ENCODE data around the gene ARRB1.

ARRB1 gene

DNA sequence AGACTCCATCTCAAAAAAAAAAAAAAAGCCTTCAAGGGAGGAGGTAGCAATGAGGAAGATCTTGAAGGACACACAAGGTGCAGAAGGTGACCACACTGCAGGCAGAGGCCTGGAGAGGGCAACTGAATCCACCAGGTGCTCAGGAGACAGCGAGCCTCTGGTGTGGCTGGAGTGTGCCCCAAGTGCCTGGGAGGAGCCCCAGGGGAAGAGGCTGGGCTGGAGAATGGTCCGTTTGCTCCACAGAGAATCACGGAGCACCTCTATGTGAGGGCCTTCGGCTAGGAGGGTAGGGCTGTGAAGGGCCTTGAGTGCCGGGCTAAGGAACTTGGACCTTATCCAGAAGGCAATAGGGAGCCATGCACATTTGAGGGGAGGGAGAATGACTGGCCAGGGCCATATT is 50.3 kb downstream of the ARRB1 start:
- no peak for DNase-seq (ENCODE audit: low spot score)

GRCh38 chr11:75298976-75299260 is 52.5 kb downstream of the ARRB1 start:
- DNase-seq (ENCODE audit: low spot score) = no peak

DNA sequence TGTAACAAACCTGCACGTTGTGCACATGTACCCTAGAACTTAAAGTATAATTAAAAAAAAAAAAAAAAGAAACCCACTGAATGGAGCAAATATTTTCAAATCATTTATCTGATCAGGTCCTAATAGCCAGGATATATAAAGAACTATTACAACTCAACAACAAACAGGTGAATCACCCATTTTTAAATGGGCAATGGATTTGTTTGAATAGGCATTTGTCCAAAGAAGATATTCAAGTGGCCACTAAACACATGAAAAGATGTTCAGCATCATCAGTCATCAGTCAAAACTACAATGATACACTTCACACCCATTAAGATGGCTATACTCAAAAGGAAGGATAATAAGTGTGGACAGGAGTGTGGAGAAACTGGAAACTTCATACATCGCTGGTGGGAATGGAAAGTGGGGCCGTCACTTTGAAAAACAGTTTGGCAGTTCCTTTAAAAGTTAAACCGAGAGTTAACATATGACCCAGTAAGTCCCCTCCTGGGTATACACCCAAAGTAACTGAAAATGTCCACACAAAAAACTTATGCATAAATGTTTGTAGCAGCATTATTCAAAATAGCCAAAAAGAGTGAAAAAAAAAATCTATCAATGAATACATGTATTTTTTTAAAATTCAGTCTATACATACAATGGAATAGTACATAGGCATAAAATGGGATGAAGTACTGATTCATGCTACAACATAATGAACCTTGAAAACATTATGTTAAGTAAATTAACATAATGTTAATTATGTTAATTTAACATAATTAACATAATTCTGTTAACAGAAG is 53.1 kb downstream of the ARRB1 start:
- no peak for DNase-seq (ENCODE audit: low spot score)

- no peak for DNase-seq (ENCODE audit: low spot score)
Measured at GRCh38 chr11:75293903-75294302, 57.6 kb downstream of the ARRB1 start.

DNA sequence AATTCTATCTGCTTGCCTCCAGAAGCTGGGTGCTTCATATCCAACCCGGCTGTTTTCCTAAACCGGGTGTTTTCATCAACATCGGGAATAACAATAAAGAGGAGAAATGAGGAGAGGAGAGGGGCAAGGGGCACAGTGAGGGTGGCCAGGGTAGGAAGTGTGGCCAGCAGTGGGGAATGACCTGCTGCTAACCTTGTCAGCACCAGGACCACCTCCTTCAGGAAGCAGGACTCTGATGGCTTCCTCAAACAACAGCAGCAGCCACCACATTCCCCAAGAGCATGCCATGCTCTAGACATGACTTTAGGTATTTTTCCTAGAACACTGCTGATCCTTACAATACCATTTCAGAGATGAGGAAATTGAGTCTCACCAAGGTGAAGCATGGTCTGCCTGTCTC is 58.5 kb downstream of the ARRB1 start:
- DNase-seq (ENCODE audit: low spot score) = no peak

DNA sequence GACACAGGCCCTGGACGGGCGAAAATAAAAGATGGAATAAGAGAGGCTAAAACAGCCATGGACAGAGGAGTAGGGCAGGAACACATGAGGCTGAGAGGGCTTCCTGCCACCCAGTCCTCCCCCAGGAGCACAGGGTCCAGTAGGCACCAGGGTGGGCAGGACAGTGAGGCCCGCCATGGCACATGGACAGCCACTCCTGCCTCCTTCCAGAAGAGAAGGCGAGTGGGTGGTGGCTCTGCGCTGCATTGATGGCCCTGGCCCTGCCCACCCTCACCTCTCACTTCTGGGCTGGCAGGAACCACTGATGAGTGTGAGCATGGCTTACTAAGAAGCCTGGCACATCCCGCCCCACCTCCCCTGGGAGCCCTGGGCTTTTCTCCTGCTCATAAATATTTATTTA is 59.7 kb downstream of the ARRB1 start:
- no peak for DNase-seq (ENCODE audit: low spot score)

DNA sequence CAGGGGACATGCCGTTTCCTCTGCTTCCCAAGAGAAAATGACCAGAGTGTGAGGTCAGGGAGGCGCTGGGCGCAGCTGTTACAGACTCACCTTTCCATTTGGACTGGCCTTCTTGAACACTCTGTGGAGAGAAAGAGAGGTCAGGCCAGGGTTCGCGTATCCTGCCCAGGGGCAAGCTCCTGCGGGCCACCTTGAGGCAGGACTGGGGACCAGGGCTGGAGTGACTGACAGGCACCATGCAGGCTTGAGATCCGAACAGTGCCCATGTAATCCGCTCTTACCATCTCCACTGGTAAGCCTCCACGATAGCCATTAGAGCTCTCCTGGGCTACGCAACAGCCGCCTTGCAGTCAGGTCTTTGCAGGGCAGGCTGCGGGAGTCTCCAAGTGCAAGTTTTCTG is 61.5 kb downstream of the ARRB1 start:
- no peak for DNase-seq (ENCODE audit: low spot score)

GRCh38 chr11:75289511-75289760 is 62.0 kb downstream of the ARRB1 start:
- no peak for DNase-seq (ENCODE audit: low spot score)

- no peak for DNase-seq (ENCODE audit: low spot score)
Measured at GRCh38 chr11:75287579-75287978, 63.9 kb downstream of the ARRB1 start.

DNA sequence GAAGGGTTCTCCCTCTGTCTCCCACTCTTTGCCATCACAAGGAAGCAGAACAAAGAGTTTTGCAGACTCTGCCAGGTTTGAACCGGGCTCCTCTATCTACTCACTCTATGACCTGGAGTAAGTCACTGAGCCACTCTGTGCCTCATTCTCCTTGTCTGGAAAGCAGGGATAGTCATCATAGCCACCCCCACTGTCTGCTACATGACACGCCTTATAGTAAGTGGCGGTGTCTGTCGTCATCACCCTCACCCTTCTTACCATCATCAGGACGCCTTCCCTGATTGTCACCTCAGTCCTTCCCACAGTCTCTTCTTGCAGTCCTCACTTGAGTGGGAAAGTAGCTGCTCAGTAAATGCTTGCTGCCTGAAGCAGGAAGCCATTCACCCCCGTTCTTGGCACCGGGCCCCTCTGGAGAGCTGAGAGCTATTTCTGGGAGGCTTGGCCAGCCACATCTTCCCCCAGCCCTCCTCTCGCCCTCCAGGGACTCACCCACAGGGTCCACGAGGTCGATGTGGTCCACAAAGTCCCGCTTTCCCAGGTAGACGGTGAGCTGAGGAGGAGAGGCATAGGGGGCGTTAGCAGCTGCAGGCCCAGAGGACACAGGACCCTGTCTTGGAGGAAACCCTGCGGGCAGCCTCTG is 64.5 kb downstream of the ARRB1 start:
- no peak for DNase-seq (ENCODE audit: low spot score)

GRCh38 chr11:75285776-75286360 is 65.6 kb downstream of the ARRB1 start:
- no peak for DNase-seq (ENCODE audit: low spot score)

DNA sequence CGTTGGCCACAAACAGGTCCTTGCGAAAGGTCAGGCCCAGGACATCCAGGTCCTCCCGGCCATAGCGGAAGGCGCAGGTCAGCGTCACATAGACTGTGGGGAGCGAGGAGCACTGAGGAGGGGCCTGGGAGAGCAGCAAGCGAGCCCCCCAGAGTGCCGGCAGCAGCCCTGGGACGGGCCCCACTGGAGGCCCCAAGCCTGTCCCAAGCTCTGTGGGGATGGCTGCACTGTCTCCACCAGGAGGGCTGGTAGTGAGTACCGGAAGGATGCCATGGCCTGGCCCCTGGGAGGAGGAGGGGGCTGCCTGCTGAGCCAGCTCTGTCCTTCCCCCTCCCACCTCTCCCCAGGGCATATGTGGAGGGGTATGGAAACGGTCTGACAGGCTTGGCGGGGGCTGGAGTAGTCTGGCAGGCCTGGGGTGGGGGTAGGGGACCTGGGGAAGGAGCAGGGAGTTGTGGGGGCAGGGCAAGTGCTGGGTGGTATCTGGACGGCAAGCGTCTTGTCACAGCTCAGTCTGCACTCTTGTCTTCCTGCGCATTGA is 68.0 kb downstream of the ARRB1 start:
- no peak for DNase-seq (ENCODE audit: low spot score)

DNA sequence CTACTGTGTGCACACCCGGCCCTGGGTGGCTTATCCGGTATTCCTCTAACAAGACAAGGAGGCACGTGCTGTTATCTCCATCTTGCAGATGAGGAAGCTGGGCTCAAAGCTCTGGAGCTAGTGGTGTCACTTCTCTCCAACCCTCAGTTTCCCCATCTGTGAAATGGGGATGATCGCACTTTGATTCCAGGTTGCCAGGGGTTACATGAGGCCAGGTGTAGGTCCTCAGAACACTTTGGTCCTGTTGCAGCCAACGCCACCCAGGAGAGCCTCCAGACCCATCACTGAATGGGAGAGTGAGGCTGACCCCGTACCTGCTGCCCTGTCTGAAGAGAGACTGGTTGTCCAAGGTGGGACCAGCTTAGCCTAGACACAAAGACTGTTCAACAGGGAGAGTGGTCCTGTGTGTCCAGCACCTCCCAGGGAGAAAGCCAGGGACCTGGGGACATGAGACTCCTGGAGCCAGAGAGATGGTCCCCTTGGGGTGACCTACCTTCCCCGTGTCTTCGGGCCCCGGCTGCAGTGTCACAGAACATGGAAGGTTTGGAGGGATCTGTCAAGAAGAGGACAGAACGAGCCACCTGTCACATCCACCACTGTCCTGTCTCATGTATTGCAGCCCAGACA is 69.9 kb downstream of the ARRB1 start:
- DNase-seq (ENCODE audit: low spot score) = no peak

GRCh38 chr11:75280770-75281468 is 70.5 kb downstream of the ARRB1 start:
- DNase-seq (ENCODE audit: low spot score) = no peak

DNA sequence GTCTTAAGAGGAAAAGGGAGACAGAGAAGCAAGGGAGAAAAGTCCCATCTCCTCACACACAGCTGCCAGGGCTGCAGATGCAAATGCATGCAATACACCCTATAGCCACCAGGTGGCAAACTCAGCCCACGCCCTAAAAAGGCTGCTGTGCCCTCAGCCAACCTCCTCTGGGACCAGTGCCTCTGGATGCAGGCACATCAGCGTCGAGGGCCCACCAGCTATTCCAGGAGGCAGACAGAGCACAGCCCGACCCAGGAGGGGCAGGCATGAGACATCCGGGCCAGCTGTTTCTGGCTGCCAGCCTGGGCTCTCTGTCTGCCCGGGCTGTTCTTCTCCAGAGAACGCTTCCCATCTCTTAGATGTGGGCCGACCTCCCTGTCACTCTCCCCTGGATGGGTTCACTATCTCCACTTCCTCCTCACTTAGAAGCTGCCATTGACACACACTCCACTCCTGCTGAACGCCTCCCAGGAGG is 71.2 kb downstream of the ARRB1 start:
- DNase-seq (ENCODE audit: low spot score) = peak; percentile 91

- no peak for DNase-seq (ENCODE audit: low spot score)
Measured at GRCh38 chr11:75279273-75279672, 72.2 kb downstream of the ARRB1 start.

DNA sequence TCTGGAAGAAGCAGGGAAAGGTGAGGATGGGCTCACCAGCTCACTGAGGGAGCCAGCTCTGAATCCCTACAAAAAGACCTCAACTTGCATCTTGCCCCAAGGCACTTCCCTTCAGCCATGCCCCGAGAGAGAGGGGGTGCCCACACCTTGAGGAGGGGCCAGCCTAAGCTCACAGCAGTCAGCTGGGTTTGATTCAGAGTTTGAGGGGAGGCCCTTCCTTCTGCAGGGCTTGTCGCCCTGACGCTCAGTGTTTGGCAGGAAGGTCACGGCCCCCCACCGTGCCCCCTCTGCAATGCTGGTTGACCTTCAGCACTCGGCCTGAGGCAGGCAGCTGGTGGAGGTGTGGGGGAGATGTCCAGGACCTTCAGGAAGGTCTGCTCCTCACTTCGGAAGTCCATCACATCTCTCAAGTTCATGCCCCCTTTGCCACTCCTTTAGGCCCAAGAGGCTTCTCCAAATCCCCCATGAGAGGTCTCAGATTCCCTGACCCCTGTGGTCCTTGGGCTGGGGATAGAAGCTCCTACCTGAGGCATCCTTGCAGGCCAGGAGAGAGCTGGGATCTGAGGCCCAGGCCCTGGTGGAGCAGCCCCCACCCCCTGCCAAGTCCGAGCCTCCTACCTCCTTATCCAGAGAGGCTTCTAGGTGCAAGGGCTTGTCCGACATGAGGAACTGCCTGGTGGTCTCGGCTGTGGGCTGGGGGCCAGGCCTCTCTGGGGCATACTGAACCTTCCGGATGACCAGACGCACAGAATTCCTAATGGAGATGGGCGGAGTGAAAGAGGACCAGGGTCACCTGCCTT is 73.3 kb downstream of the ARRB1 start:
- DNase-seq (ENCODE audit: low spot score) = no peak

DNA sequence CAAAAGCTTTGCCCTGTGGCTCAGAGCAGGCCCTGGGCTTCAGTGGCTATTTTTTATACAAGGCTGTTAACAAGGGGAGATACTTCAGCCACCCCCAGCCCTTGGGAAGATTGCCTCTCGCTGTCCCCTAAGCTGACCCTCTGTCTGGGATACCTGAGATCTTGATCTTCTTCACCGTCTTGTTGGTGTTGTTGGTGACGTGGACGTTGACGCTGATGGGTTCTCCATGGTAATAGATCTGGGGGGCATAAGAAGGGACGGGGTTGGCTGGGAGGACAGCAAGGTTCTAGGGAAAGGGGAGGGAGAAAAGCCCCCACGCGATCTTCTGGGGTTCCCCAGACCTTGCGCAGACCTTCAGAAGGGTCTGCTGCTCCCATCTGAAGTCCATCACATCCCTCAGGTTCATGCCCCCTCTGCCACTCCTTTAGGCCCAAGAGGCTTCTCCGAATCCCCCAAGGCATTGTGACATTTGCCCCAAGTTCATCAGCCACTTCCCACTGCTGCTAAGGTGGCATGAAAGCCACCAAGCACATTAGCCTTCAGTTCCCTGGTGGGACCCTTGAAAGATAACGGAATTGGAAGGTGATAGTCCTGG is 74.2 kb downstream of the ARRB1 start:
- DNase-seq (ENCODE audit: low spot score) = no peak

DNA sequence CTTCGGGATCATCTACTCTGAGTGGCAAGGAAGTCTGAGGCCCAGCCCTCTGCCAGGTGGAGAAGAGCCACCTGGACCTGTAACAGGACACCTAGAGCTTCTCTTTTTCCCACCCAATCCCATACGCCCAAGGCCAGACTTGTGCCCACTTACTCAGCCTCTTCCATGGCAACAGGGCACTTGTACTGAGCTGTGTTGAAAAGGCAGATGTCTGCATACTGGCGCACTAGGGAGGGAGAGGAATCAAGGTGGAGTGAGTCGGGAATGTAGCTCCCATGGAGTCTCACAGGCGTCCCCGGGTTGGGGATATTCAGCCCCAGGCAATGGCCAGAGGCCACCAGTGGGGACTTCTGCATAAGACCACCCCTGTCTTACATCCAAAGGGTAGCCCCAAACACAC is 74.8 kb downstream of the ARRB1 start:
- no peak for DNase-seq (ENCODE audit: low spot score)

GRCh38 chr11:75276186-75276585 is 75.3 kb downstream of the ARRB1 start:
- DNase-seq (ENCODE audit: low spot score) = no peak

- peak; percentile 87 for DNase-seq (ENCODE audit: low spot score)
Measured at GRCh38 chr11:75275581-75275980, 75.9 kb downstream of the ARRB1 start.

All from Ammon's horn (tissue), 1 donor.